Endothelial cell of umbilical vein (primary cell): ENCODE measurements around the gene ZNF507. TPM values are rescaled to one million over a fixed set of nuclear protein-coding genes. Genes with fewer than 3 reads are reported as not detected.
A peak's percentile ranks its signal among the peaks of the same experiment; 100 is the strongest.
"Not testable (repeated sequence)": the region's sequence is repeated elsewhere in the genome, so short reads cannot be mapped to it uniquely, and the experiment has no call there.

ENCODE experiments used
- BruUV-seq: library from RNA; stranded (reverse); fragments of 400-500 nt; replicated peaks from 2 replicates; lab custom pipeline; 2021; lab: Mats Ljungman, UMichigan
- CTCF ChIA-PET: fragments of 300-600, 350-600 bp; sonication (Branson Sonifier 250); formaldehyde crosslinking; loops from one replicate; lab custom pipeline; 2021; ENCODE audit warnings: antibody characterized with exemption, inconsistent platforms; lab: Charles Lee
- POLR2A ChIA-PET: fragments of 300-600, 350-600 bp; sonication (Branson Sonifier 250); formaldehyde crosslinking; loops from one replicate; lab custom pipeline; 2021; ENCODE audit warnings: antibody characterized with exemption, inconsistent platforms; lab: Charles Lee
- DNase-seq: peaks from one replicate; pipeline ENCODE4 v3.0.0-alpha.2; 2011; ENCODE audit warnings: low read depth, low spot score
- FAIRE-seq: peaks from 2 replicates; lab custom pipeline; 2011; peaks lifted over from hg19 to GRCh38; lab: Jason Lieb, UNC
- H2AFZ ChIP-seq: 2 replicates; pipeline ENCODE4 v1.6.0; 2012; ENCODE audit warnings: low read depth, low read length, control low read depth, inconsistent platforms
- H3K27ac ChIP-seq: 2 replicates; pipeline ENCODE4 v1.5.1; 2011; ENCODE audit warnings: low read depth, mild to moderate bottlenecking, control low read depth, low read length, moderate library complexity; ENCODE audit not compliant: insufficient read depth
- H3K27me3 ChIP-seq, 2 experiments: 2 replicates each; pipeline versions ENCODE4 v1.6.0 to v1.6.1; 2011; ENCODE audit warnings: low read length in 2 of 2, mixed read lengths in 1 of 2; ENCODE audit not compliant: control insufficient read depth in 2 of 2, insufficient read depth in 2 of 2
- H3K36me3 ChIP-seq, 2 experiments: 2 replicates in 1 of 2; 3 replicates in 1 of 2; pipeline ENCODE4 v1.5.1; 2011; ENCODE audit warnings: low read length in 2 of 2, mild to moderate bottlenecking in 1 of 2, moderate library complexity in 1 of 2; ENCODE audit not compliant: control insufficient read depth in 2 of 2, insufficient read depth in 2 of 2; ENCODE audit errors: extremely low read depth in 1 of 2
- H3K4me1 ChIP-seq: 3 replicates; pipeline ENCODE4 v1.5.1; 2011; ENCODE audit warnings: mild to moderate bottlenecking, low read length; ENCODE audit not compliant: control insufficient read depth, insufficient read depth; ENCODE audit errors: extremely low read depth
- H3K4me2 ChIP-seq: 2 replicates; pipeline ENCODE4 v1.6.1; 2011; ENCODE audit warnings: low read length, control low read depth, mixed read lengths; ENCODE audit not compliant: insufficient read depth
- H3K4me3 ChIP-seq, 3 experiments: fragments of 200-600 bp in 1 of 3; sonication (generic), shearing (Covaris generic) in 1 of 3; replicated peaks in 1 of 3; 2 replicates each; pipeline ENCODE4 v1.5.1; 2011 to 2016; ENCODE audit warnings: control low read depth in 3 of 3, low read length in 3 of 3, mild to moderate bottlenecking in 2 of 3, inconsistent platforms in 1 of 3, low read depth in 1 of 3, moderate library complexity in 1 of 3; ENCODE audit not compliant: insufficient read depth in 1 of 3
- H3K79me2 ChIP-seq: 2 replicates; pipeline ENCODE4 v1.6.0; 2012; ENCODE audit warnings: low read length, inconsistent platforms; ENCODE audit not compliant: control insufficient read depth, insufficient read depth
- H3K9ac ChIP-seq: replicated peaks from 2 replicates; pipeline ENCODE3; 2011; ENCODE audit warnings: low read length, control low read depth; ENCODE audit not compliant: insufficient read depth; ENCODE audit errors: extremely low read depth
- H3K9me1 ChIP-seq: replicated peaks from 3 replicates; pipeline ENCODE4 v1.6.0; 2011; ENCODE audit warnings: mild to moderate bottlenecking, low read length; ENCODE audit not compliant: control insufficient read depth, insufficient read depth; ENCODE audit errors: extremely low read depth
- H3K9me3 ChIP-seq: replicated peaks from 2 replicates; pipeline ENCODE4 v1.5.1; 2012; ENCODE audit warnings: low read length, inconsistent platforms; ENCODE audit not compliant: control insufficient read depth, insufficient read depth
- H4K20me1 ChIP-seq: replicated peaks from 2 replicates; pipeline ENCODE3; 2011; ENCODE audit warnings: mild to moderate bottlenecking, low read length; ENCODE audit not compliant: control insufficient read depth, insufficient read depth; ENCODE audit errors: extremely low read depth
- EZH2 ChIP-seq: IDR thresholded peaks from 2 replicates; pipeline ENCODE4 v1.6.1; 2012; ENCODE audit warnings: borderline replicate concordance, low read depth, mild to moderate bottlenecking, moderate library complexity, low read length, inconsistent platforms; ENCODE audit not compliant: severe bottlenecking
- FOS ChIP-seq: IDR thresholded peaks from 2 replicates; pipeline ENCODE4 v1.6.1; 2011; ENCODE audit warnings: mild to moderate bottlenecking, low read length, moderate library complexity, borderline replicate concordance; ENCODE audit not compliant: insufficient read depth
- GATA2 ChIP-seq: IDR thresholded peaks from 2 replicates; pipeline ENCODE4 v1.7.0; 2011; ENCODE audit warnings: low read depth, mild to moderate bottlenecking, moderate library complexity, mixed read lengths, low read length; ENCODE audit not compliant: insufficient read length, insufficient read depth
- JUN ChIP-seq: IDR thresholded peaks from 2 replicates; pipeline ENCODE4 v1.6.1; 2011; ENCODE audit warnings: borderline replicate concordance, low read depth; ENCODE audit not compliant: insufficient read length, insufficient read depth
- MAX ChIP-seq: IDR thresholded peaks from 2 replicates; pipeline ENCODE4 v1.6.1; 2011; ENCODE audit not compliant: insufficient read depth, insufficient read length
- MYC ChIP-seq: IDR thresholded peaks from one replicate; pipeline ENCODE4 v1.6.1; 2011; ENCODE audit warnings: mild to moderate bottlenecking, low read depth, low read length
- POLR2A ChIP-seq: IDR thresholded peaks from 2 replicates; pipeline ENCODE4 v1.6.1; 2012; ENCODE audit warnings: low read depth, mild to moderate bottlenecking, control low read depth, low read length
- POLR2AphosphoS5 ChIP-seq: IDR thresholded peaks from 2 replicates; pipeline ENCODE4 v1.6.1; 2012; ENCODE audit warnings: low read depth, mild to moderate bottlenecking, control low read depth, low read length, moderate library complexity; ENCODE audit not compliant: insufficient read depth
- dilution Hi-C: fragments of 300-500 bp; cut with MboI; formaldehyde crosslinking; loops from one replicate; pipeline ENCODE4 v1.15.0; 2019; ENCODE audit warnings: low sequenced_read_pairs; ENCODE audit not compliant: extremely low pct_ligation_motif_present
- intact Hi-C: fragments of 100-400 bp; cut with micrococcal nuclease; formaldehyde crosslinking; loops from one replicate; pipeline ENCODE4 v1.10.0; 2022
- polyA plus RNA-seq, 4 experiments: library from polyadenylated mRNA; depleted of rRNA in 3 of 4; stranded (reverse) in 3 of 4; unstranded in 1 of 4; fragments of >200 nt; gene quantifications; 2 replicates each; pipeline versions ENCODE4 v1.2.1 to v1.2.3, GENCODE V29; 2011 to 2012; ENCODE audit warnings: missing spikeins in 1 of 4
- total RNA-seq: library from RNA; stranded (reverse); gene quantifications from 2 replicates; pipeline ENCODE4 v1.2.3, GENCODE V29; 2021
- TF ChIP-seq, protein P1 (sequence below), 2 donors: IDR thresholded peaks; 1 replicate in 1 of 2; 2 replicates in 1 of 2; pipeline ENCODE4 v1.5.1; 2011; ENCODE audit warnings: low read length in 2 of 2, mild to moderate bottlenecking in 2 of 2, moderate library complexity in 2 of 2, control low read depth in 1 of 2, inconsistent platforms in 1 of 2, low read depth in 1 of 2; ENCODE audit not compliant: insufficient read depth in 1 of 2; ENCODE audit errors: extremely low read depth in 1 of 2

The ZNF507 gene
- total and polyA plus RNA-seq, 2 donors (not counting 3 experiments of a cell fraction or from before 2014, with no cell fraction given): 6.8 to 23.0 TPM

DNA sequence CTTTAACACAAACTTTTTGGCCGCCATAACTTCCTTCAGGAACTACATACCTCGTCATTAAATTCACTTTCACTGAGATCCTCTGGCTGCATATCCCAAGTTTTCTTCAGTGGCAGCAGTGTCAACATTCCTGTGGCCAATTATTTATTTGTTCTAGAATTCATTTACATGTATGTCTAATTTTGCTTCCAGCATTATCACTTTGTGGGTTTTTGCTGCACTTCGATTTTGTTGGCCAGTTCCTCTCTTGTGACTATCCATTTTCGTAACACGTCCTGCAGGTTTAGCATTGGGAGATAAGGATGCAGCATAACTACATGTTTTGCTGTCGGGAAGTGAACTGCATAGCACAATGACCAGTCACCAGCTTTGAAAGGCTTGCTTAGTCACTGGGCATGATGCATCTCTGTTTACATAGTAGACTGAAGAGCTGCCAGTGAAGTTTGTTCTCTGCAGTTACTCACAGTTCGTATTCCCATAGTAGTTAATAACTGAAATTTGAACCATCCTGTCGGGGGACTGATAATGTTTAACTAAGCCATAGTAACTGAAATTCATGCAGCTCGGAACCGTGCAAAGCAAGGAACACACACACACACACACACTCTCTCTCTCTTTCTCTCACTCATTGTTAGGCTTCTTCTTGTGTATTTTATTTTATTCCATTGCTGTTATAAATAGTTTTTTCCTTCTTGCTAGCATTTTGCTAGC, 28.3 kb downstream of the ZNF507 start:
- POLR2A ChIA-PET: interaction anchor here (0.7 to 1.1 kb wide), 2 partner anchors 32 to 207 kb away, joined by 4 to 12 read pairs; partner anchors contain the start of genes DPY19L3 and PDCD5
- DNase-seq: peak; percentile 96
- BruUV-seq: TSS peak; percentile 89
- Histone ChIP-seq H2AFZ (no peak overlapping the region), H3K9me3 (no peaks in the 10 kb centered on the region), H4K20me1 (no peaks in the 10 kb centered on the region), H3K4me1 (peaks cover 22% of the 10 kb centered on the region), H3K9ac (peak overlapping the region; percentile 73), H3K4me2 (peak overlapping the region; percentile 76), H3K9me1 (no peaks in the 10 kb centered on the region), H3K27ac (peak overlapping the region; percentile 89), H3K27me3 (no peaks in the 10 kb centered on the region), H3K79me2 (peaks cover 22% of the 10 kb centered on the region), H3K4me3 (peak overlapping the region in 1 of 3 experiments; percentile 36), H3K36me3 (peaks cover 0 to 6% of the 10 kb centered on the region in 2 experiments)
- CTCF ChIA-PET: interaction anchor here (0.6 to 2.0 kb wide), 6 partner anchors 10 to 1691 kb away, joined by 3 to 7 read pairs (median 4); partner anchors contain the start of genes DPY19L3 and ZNF507
- intact Hi-C loops: loop anchor here (1.0 kb wide), 3 partner anchors 21 to 32 kb away; partner anchors contain the start of genes DPY19L3 and ZNF507
- dilution Hi-C loops: no loop called here
- TF ChIP-seq GATA2 (peak; percentile 94), POLR2AphosphoS5 (peak; percentile 80), MYC (no peak), POLR2A (no peak), MAX (no peak), EZH2 (no peak), JUN (peak; percentile 98), FOS (peak; percentile 99)
- TF ChIP-seq, protein P1, sequence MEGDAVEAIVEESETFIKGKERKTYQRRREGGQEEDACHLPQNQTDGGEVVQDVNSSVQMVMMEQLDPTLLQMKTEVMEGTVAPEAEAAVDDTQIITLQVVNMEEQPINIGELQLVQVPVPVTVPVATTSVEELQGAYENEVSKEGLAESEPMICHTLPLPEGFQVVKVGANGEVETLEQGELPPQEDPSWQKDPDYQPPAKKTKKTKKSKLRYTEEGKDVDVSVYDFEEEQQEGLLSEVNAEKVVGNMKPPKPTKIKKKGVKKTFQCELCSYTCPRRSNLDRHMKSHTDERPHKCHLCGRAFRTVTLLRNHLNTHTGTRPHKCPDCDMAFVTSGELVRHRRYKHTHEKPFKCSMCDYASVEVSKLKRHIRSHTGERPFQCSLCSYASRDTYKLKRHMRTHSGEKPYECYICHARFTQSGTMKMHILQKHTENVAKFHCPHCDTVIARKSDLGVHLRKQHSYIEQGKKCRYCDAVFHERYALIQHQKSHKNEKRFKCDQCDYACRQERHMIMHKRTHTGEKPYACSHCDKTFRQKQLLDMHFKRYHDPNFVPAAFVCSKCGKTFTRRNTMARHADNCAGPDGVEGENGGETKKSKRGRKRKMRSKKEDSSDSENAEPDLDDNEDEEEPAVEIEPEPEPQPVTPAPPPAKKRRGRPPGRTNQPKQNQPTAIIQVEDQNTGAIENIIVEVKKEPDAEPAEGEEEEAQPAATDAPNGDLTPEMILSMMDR (IDR thresholded peaks at IDR 0.05; ENCODE audit: extremely low read depth in 1 of 2, insufficient read depth in 1 of 2, low read depth in 1 of 2, low read length in 2 of 2): no peak
- peak; percentile 96 for FAIRE-seq

DNA sequence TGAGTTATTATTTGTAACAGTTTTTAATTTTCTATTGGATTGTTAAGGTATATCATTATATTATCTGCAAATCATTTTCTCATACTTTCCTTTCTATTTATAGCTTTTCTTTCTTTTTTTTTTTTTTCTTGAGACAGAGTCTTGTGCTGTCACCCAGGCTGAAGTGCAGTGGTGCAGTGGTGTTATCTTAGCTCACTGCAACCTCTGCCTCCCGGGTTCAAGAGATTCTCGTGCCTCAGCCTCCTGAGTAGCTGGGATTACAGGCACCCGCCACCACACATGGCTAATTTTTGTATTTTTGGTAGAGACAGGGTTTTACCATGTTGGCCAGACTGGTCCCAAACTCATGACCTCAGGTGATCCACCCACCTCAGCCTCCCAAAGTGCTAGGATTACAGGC, 29.0 kb downstream of the ZNF507 start:
- intact Hi-C loops: not testable (repeated sequence)

More for the DNA sequence above, 29.0 kb downstream of the ZNF507 start:
- ChIA-PET POLR2A (interaction anchor here (0.7 to 1.1 kb wide), 2 partner anchors 31 to 207 kb away, joined by 4 to 12 read pairs; partner anchors contain the start of genes DPY19L3 and PDCD5), CTCF (interaction anchor here (0.6 to 2.0 kb wide), 5 partner anchors 11 to 1692 kb away, joined by 3 to 7 read pairs (median 4); partner anchors contain the start of gene ZNF507)
- peak overlapping the region; percentile 76 for H3K4me2 ChIP-seq
- H3K79me2 ChIP-seq: peaks cover 16% of the 10 kb centered on the region
- peak overlapping the region; percentile 73 for H3K9ac ChIP-seq
- H3K9me3 ChIP-seq, H4K20me1 ChIP-seq, H2AFZ ChIP-seq, dilution Hi-C loops, DNase-seq, FAIRE-seq, H3K9me1 ChIP-seq, H3K36me3 ChIP-seq, H3K4me3 ChIP-seq, H3K27me3 ChIP-seq, BruUV-seq: not testable (repeated sequence)
- peaks cover 22% of the 10 kb centered on the region for H3K4me1 ChIP-seq
- H3K27ac ChIP-seq: peak overlapping the region; percentile 89
